ENCODE data around the gene TRMT6. TPM values are rescaled to one million over a fixed set of nuclear protein-coding genes. Genes with fewer than 3 reads are reported as not detected.

Gene TRMT6
- total RNA-seq, 1 donor from 2014 or later = 15.8 TPM

DNA sequence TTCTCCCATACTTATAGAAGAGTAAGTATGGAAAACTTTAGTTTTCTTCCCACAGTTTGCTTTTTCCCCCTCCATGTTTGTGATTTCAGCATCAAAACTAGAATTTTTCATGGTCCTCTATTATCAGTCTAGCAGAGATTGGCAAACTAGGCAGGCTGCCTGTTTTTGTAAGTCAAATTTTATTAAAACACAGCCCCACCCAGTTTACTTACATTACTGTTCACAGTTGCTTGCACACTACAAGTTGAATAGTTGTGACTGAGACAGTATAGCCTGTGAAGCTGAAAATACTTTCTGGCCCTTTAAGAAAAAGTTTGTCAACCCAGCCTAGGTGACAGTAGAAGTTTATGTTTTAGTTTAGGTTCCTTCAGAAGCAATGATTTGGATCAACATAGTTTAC, 19.6 kb upstream of the TRMT6 start:
- H3K27me3 ChIP-seq (ENCODE audit: control insufficient read depth, insufficient read depth, low read length) = no peaks in the 10 kb centered on the region
- no peak for FAIRE-seq
- peaks cover 1% of the 10 kb centered on the region for H3K36me3 ChIP-seq (ENCODE audit: control insufficient read depth, insufficient read depth, low read length)
- H3K4me3 ChIP-seq (ENCODE audit: low read depth, low read length) = no peak overlapping the region
- no peak for DNase-seq (ENCODE audit: low read depth)
- TF ChIP-seq, protein P1, sequence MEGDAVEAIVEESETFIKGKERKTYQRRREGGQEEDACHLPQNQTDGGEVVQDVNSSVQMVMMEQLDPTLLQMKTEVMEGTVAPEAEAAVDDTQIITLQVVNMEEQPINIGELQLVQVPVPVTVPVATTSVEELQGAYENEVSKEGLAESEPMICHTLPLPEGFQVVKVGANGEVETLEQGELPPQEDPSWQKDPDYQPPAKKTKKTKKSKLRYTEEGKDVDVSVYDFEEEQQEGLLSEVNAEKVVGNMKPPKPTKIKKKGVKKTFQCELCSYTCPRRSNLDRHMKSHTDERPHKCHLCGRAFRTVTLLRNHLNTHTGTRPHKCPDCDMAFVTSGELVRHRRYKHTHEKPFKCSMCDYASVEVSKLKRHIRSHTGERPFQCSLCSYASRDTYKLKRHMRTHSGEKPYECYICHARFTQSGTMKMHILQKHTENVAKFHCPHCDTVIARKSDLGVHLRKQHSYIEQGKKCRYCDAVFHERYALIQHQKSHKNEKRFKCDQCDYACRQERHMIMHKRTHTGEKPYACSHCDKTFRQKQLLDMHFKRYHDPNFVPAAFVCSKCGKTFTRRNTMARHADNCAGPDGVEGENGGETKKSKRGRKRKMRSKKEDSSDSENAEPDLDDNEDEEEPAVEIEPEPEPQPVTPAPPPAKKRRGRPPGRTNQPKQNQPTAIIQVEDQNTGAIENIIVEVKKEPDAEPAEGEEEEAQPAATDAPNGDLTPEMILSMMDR (IDR thresholded peaks at IDR 0.05; ENCODE audit: insufficient read depth, low read length, severe bottlenecking) = no peak

DNA sequence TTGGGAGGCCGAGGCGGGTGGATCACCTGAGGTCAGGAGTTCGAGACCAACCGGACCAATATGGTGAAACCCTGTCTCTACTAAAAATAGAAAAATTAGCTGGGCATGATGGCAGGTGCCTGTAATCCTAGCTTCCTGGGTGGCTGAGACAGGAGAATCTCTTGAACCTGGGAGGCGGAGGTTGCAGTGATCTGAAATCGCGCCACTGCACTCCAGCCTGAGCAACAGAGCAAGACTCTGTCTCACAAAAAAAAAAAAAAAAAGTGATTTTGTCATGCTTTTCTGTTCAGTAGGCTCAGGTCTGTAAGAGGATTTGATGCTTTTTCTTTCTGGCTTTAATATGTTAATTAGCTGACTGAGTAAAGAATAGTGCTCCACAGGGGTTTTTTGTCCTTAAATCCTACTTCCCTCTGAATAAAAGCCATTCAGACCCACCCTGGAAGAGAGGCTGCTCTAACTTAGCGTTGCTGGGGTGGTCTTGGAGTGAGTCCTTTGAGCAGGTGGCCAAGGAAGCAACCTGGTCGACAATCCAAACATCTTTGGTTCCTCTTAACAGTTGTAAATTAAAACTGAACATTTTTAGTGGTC, 19.1 kb upstream of the TRMT6 start:
- no peak for FAIRE-seq
- Histone ChIP-seq H3K4me3 (ENCODE audit: low read depth, low read length) (no peak overlapping the region), H3K36me3 (ENCODE audit: control insufficient read depth, insufficient read depth, low read length) (peaks cover 1% of the 10 kb centered on the region), H3K27me3 (ENCODE audit: control insufficient read depth, insufficient read depth, low read length) (no peaks in the 10 kb centered on the region)
- TF ChIP-seq, protein P1 (IDR thresholded peaks at IDR 0.05; ENCODE audit: insufficient read depth, low read length, severe bottlenecking) = no peak
- no peak for DNase-seq (ENCODE audit: low read depth)

DNA sequence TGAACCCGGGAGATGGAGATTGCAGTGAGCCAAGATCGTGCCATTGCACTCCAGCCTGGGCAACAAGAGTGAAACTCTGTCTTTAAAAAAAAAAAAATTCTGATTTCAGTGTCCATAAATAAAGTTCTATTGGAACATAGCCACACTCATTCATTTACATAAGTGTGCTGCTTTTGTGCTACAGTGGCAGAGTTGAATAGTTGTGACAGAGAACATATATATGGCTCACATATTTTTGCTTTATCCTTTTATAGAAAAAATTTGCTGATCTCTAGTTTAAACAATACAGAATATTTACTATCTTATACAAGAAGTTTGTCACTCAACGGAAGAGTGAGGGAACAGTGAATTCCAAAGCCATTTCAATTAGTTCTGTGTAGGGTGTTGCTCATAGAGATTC, 18.1 kb upstream of the TRMT6 start:
- DNase-seq (ENCODE audit: low read depth) = no peak
- Histone ChIP-seq H3K4me3 (ENCODE audit: low read depth, low read length) (no peak overlapping the region), H3K36me3 (ENCODE audit: control insufficient read depth, insufficient read depth, low read length) (peaks cover 1% of the 10 kb centered on the region), H3K27me3 (ENCODE audit: control insufficient read depth, insufficient read depth, low read length) (no peaks in the 10 kb centered on the region)
- TF ChIP-seq, protein P1 (IDR thresholded peaks at IDR 0.05; ENCODE audit: insufficient read depth, low read length, severe bottlenecking) = no peak
- no peak for FAIRE-seq

DNA sequence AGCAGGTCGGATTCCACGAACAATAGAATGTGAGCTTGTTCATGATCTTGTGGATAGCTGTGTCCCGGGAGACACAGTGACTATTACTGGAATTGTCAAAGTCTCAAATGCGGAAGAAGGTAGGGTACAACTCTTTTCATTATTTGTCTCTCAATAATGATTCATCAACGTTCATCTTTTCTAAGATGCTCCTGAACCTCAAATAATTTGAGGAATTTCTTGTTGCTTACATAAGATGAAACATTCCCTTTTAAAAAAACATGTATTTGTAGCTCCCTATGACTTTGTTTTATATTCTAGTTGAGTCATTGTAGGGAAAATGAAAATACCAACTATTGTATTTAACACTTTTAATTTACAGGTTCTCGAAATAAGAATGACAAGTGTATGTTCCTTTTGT, 17.1 kb upstream of the TRMT6 start:
- no peak for FAIRE-seq
- TF ChIP-seq, protein P1 (IDR thresholded peaks at IDR 0.05; ENCODE audit: insufficient read depth, low read length, severe bottlenecking) = no peak

DNA sequence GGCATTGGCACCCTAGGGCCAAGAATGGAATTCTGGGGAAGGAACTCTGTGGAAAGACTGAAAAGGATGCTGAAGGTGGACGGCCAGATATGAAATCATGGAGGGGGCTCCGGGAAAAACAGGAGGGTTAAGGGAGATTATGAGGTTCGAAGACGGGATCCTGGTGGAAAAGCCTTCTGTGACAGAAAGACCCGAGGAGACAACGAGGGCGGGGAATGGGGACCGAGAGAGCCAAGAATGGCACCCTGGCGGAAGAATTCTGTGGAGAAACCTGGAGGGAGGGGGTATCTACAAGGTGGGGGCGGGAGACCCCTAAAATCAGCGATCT, 426 bp downstream of the TRMT6 start:
- Histone ChIP-seq H3K27me3 (ENCODE audit: control insufficient read depth, insufficient read depth, low read length) (no peaks in the 10 kb centered on the region), H3K4me3 (ENCODE audit: low read depth, low read length) (peak overlapping the region; percentile 93), H3K36me3 (ENCODE audit: control insufficient read depth, insufficient read depth, low read length) (peaks cover 1% of the 10 kb centered on the region)
- no peak for FAIRE-seq
- DNase-seq (ENCODE audit: low read depth) = no peak
- TF ChIP-seq, protein P1 (IDR thresholded peaks at IDR 0.05; ENCODE audit: insufficient read depth, low read length, severe bottlenecking) = no peak

More for the DNA sequence above, 17.1 kb upstream of the TRMT6 start:
- Histone ChIP-seq H3K4me3 (ENCODE audit: low read depth, low read length) (no peak overlapping the region), H3K36me3 (ENCODE audit: control insufficient read depth, insufficient read depth, low read length) (peaks cover 1% of the 10 kb centered on the region), H3K27me3 (ENCODE audit: control insufficient read depth, insufficient read depth, low read length) (no peaks in the 10 kb centered on the region)
- no peak for DNase-seq (ENCODE audit: low read depth)

DNA sequence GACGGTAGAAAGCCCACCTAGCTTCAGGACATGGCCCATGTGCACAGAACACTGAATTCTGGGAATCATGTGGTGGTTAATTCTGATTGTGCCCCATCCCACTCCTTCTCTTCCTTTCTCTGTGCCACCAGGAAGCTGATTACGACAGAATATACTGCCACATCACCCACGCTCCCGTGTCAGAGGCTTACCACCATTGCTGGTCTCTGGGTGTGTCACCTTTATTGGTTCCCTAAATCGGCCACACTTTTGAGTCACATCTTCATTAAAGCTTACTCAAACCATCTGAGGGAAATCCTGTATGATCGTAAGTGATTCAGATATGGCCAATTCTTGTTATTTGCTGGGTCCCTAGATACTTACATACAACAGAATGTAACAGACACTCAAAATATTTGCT, 3.1 kb downstream of the TRMT6 start:
- no peaks in the 10 kb centered on the region for H3K27me3 ChIP-seq (ENCODE audit: control insufficient read depth, insufficient read depth, low read length)
- H3K4me3 ChIP-seq (ENCODE audit: low read depth, low read length) = no peak overlapping the region
- H3K36me3 ChIP-seq (ENCODE audit: control insufficient read depth, insufficient read depth, low read length) = peaks cover 9% of the 10 kb centered on the region
- DNase-seq (ENCODE audit: low read depth) (peak; percentile 22), FAIRE-seq (peak; percentile 23)
- TF ChIP-seq, protein P1 (IDR thresholded peaks at IDR 0.05; ENCODE audit: insufficient read depth, low read length, severe bottlenecking) = no peak

Measured in bronchial epithelial cell (primary cell).